PC-9 (cell line): Measurements from ENCODE around the gene UBE2U.
"Not testable (repeated sequence)": the region's sequence is repeated elsewhere in the genome, so short reads cannot be mapped to it uniquely, and the experiment has no call there.

Source experiments
- EZH2 ChIP-seq: fragments of 200-600 bp; sonication (generic); IDR thresholded peaks from 2 replicates; pipeline ENCODE4 v1.8.0; 2017; ENCODE audit warnings: antibody characterized with exemption, low read depth
- TF ChIP-seq, protein P1 (sequence below): fragments of 200-600 bp; sonication (generic); conservative IDR thresholded peaks from 2 replicates; pipeline ENCODE4 v1.6.1; 2017; ENCODE audit warnings: mixed run types, antibody characterized with exemption, mild to moderate bottlenecking, moderate library complexity

GRCh38 chr1:64250472-64250871 is 47.0 kb downstream of the UBE2U start:
- TF ChIP-seq, protein P1, sequence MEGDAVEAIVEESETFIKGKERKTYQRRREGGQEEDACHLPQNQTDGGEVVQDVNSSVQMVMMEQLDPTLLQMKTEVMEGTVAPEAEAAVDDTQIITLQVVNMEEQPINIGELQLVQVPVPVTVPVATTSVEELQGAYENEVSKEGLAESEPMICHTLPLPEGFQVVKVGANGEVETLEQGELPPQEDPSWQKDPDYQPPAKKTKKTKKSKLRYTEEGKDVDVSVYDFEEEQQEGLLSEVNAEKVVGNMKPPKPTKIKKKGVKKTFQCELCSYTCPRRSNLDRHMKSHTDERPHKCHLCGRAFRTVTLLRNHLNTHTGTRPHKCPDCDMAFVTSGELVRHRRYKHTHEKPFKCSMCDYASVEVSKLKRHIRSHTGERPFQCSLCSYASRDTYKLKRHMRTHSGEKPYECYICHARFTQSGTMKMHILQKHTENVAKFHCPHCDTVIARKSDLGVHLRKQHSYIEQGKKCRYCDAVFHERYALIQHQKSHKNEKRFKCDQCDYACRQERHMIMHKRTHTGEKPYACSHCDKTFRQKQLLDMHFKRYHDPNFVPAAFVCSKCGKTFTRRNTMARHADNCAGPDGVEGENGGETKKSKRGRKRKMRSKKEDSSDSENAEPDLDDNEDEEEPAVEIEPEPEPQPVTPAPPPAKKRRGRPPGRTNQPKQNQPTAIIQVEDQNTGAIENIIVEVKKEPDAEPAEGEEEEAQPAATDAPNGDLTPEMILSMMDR, result not testable (repeated sequence)
- TF ChIP-seq EZH2, result not testable (repeated sequence)
